ENCODE measurements around the gene SURF1.

SURF1 gene

GRCh38 chr9:133400292-133400691, 44.0 kb upstream of the SURF1 start:
- H3K4me1 ChIP-seq (ENCODE audit: insufficient read depth, low read length), result no peaks in the 10 kb centered on the region
- DNase-seq (no peak), ATAC-seq (ENCODE audit: insufficient read depth, low read depth) (no peak)
- H2AFZ ChIP-seq (ENCODE audit: low read depth, low read length), result no peak overlapping the region
- peaks cover 6% of the 10 kb centered on the region; the same call in 1 of the 2 replicates for H4K20me1 ChIP-seq (ENCODE audit: insufficient read depth, low read length)
- H3K9ac ChIP-seq (ENCODE audit: low read depth, low read length), result no peak overlapping the region
- no peaks in the 10 kb centered on the region for H3K9me3 ChIP-seq (ENCODE audit: insufficient read depth, low read length, severe bottlenecking)
- no peak overlapping the region for H3K4me2 ChIP-seq (ENCODE audit: insufficient read depth, low read length)
- TF ChIP-seq CTCF (IDR thresholded peaks at IDR 0.05; ENCODE audit: borderline replicate concordance, extremely low read depth, low read length, poor library complexity, severe bottlenecking) (no peak), EZH2 (IDR thresholded peaks at IDR 0.05; ENCODE audit: borderline replicate concordance, low read depth, low read length, severe bottlenecking) (no peak)
- no peak overlapping the region for H3K4me3 ChIP-seq (ENCODE audit: low read depth in 1 of 2, low read length in 2 of 2)
- no peak overlapping the region for H3K27ac ChIP-seq (ENCODE audit: low read length)
- H3K27me3 ChIP-seq (ENCODE audit: insufficient read depth, low read length, poor library complexity), result no peaks in the 10 kb centered on the region
- no peaks in the 10 kb centered on the region for H3K79me2 ChIP-seq (ENCODE audit: insufficient read depth, low read length)
- H3K36me3 ChIP-seq (ENCODE audit: insufficient read depth, low read length), result peaks cover 11% of the 10 kb centered on the region

GRCh38 chr9:133397895-133398294, 41.6 kb upstream of the SURF1 start:
- Histone ChIP-seq H3K9me3 (ENCODE audit: insufficient read depth, low read length, severe bottlenecking) (no peaks in the 10 kb centered on the region), H3K27me3 (ENCODE audit: insufficient read depth, low read length, poor library complexity) (no peaks in the 10 kb centered on the region), H3K4me2 (ENCODE audit: insufficient read depth, low read length) (no peak overlapping the region), H3K4me3 (ENCODE audit: low read depth in 1 of 2, low read length in 2 of 2) (no peak overlapping the region), H3K79me2 (ENCODE audit: insufficient read depth, low read length) (no peaks in the 10 kb centered on the region), H3K27ac (ENCODE audit: low read length) (no peak overlapping the region), H4K20me1 (ENCODE audit: insufficient read depth, low read length) (no peaks in the 10 kb centered on the region), H3K36me3 (ENCODE audit: insufficient read depth, low read length) (no peaks in the 10 kb centered on the region), H3K4me1 (ENCODE audit: insufficient read depth, low read length) (no peaks in the 10 kb centered on the region), H3K9ac (ENCODE audit: low read depth, low read length) (no peak overlapping the region), H2AFZ (ENCODE audit: low read depth, low read length) (no peak overlapping the region)
- no peak for ATAC-seq (ENCODE audit: insufficient read depth, low read depth)
- no peak for DNase-seq
- TF ChIP-seq EZH2 (IDR thresholded peaks at IDR 0.05; ENCODE audit: borderline replicate concordance, low read depth, low read length, severe bottlenecking), result no peak
- TF ChIP-seq CTCF (IDR thresholded peaks at IDR 0.05; ENCODE audit: borderline replicate concordance, extremely low read depth, low read length, poor library complexity, severe bottlenecking), result no peak

GRCh38 chr9:133397370-133397769, 41.1 kb upstream of the SURF1 start:
- Histone ChIP-seq H3K36me3 (ENCODE audit: insufficient read depth, low read length) (no peaks in the 10 kb centered on the region), H3K9ac (ENCODE audit: low read depth, low read length) (no peak overlapping the region), H3K4me3 (ENCODE audit: low read depth in 1 of 2, low read length in 2 of 2) (no peak overlapping the region), H4K20me1 (ENCODE audit: insufficient read depth, low read length) (no peaks in the 10 kb centered on the region), H3K27ac (ENCODE audit: low read length) (no peak overlapping the region), H3K4me2 (ENCODE audit: insufficient read depth, low read length) (no peak overlapping the region), H3K79me2 (ENCODE audit: insufficient read depth, low read length) (no peaks in the 10 kb centered on the region), H3K27me3 (ENCODE audit: insufficient read depth, low read length, poor library complexity) (no peaks in the 10 kb centered on the region), H2AFZ (ENCODE audit: low read depth, low read length) (no peak overlapping the region), H3K4me1 (ENCODE audit: insufficient read depth, low read length) (no peaks in the 10 kb centered on the region), H3K9me3 (ENCODE audit: insufficient read depth, low read length, severe bottlenecking) (no peaks in the 10 kb centered on the region)
- no peak for ATAC-seq (ENCODE audit: insufficient read depth, low read depth)
- DNase-seq, result no peak
- TF ChIP-seq CTCF (IDR thresholded peaks at IDR 0.05; ENCODE audit: borderline replicate concordance, extremely low read depth, low read length, poor library complexity, severe bottlenecking) (no peak), EZH2 (IDR thresholded peaks at IDR 0.05; ENCODE audit: borderline replicate concordance, low read depth, low read length, severe bottlenecking) (no peak)

- TF ChIP-seq EZH2 (IDR thresholded peaks at IDR 0.05; ENCODE audit: borderline replicate concordance, low read depth, low read length, severe bottlenecking), result no peak
- peak; percentile 22 for TF ChIP-seq CTCF (IDR thresholded peaks at IDR 0.05; ENCODE audit: borderline replicate concordance, extremely low read depth, low read length, poor library complexity, severe bottlenecking)
- no peak overlapping the region for H2AFZ ChIP-seq (ENCODE audit: low read depth, low read length)
- H3K79me2 ChIP-seq (ENCODE audit: insufficient read depth, low read length), result no peaks in the 10 kb centered on the region
- H3K9me3 ChIP-seq (ENCODE audit: insufficient read depth, low read length, severe bottlenecking), result no peaks in the 10 kb centered on the region
- no peak overlapping the region for H3K9ac ChIP-seq (ENCODE audit: low read depth, low read length)
- H3K36me3 ChIP-seq (ENCODE audit: insufficient read depth, low read length), result no peaks in the 10 kb centered on the region
- H4K20me1 ChIP-seq (ENCODE audit: insufficient read depth, low read length), result no peaks in the 10 kb centered on the region
- no peak overlapping the region for H3K4me2 ChIP-seq (ENCODE audit: insufficient read depth, low read length)
- no peaks in the 10 kb centered on the region for H3K27me3 ChIP-seq (ENCODE audit: insufficient read depth, low read length, poor library complexity)
- no peak overlapping the region for H3K27ac ChIP-seq (ENCODE audit: low read length)
- H3K4me1 ChIP-seq (ENCODE audit: insufficient read depth, low read length), result no peaks in the 10 kb centered on the region
- DNase-seq, result no peak
- ATAC-seq (ENCODE audit: insufficient read depth, low read depth), result no peak
- no peak overlapping the region for H3K4me3 ChIP-seq (ENCODE audit: low read depth in 1 of 2, low read length in 2 of 2)
Observed at GRCh38 chr9:133396952-133397351, 40.7 kb upstream of the SURF1 start.

All from DND-41 (cell line).